Activated CD8-positive, alpha-beta memory T cell treated with anti-CD3 and anti-CD28 coated beads, Interleukin-2, amount 50 U/mL, for 4 hours (primary cell): ENCODE data around the gene SYT1.

ENCODE experiments used
- DNase-seq: peaks from one replicate; pipeline ENCODE4 v3.0.0-alpha.2; 2020

The SYT1 gene

GRCh38 chr12:79063258-79063657 is 198.7 kb downstream of the SYT1 start:
- no peak for DNase-seq

GRCh38 chr12:79067977-79068376 is 203.4 kb downstream of the SYT1 start:
- no peak for DNase-seq

- DNase-seq = no peak
Measured at GRCh38 chr12:79069009-79069408, 204.4 kb downstream of the SYT1 start.

GRCh38 chr12:79071498-79071897 is 206.9 kb downstream of the SYT1 start:
- no peak for DNase-seq

GRCh38 chr12:79073506-79073905 is 208.9 kb downstream of the SYT1 start:
- no peak for DNase-seq

- DNase-seq = no peak
Measured at GRCh38 chr12:79082595-79082994, 218.0 kb downstream of the SYT1 start.

GRCh38 chr12:79083181-79083580 is 218.6 kb downstream of the SYT1 start:
- no peak for DNase-seq

- DNase-seq = no peak
Measured at GRCh38 chr12:79085106-79085682, 220.6 kb downstream of the SYT1 start.

- DNase-seq = no peak
Measured at GRCh38 chr12:79086541-79087296, 222.1 kb downstream of the SYT1 start.

- DNase-seq = no peak
Measured at GRCh38 chr12:79098530-79098929, 234.0 kb downstream of the SYT1 start.

GRCh38 chr12:79108962-79109361 is 244.4 kb downstream of the SYT1 start:
- no peak for DNase-seq

- DNase-seq = no peak
Measured at GRCh38 chr12:79114896-79115295, 250.3 kb downstream of the SYT1 start.

GRCh38 chr12:79115743-79116142 is 251.2 kb downstream of the SYT1 start:
- DNase-seq = no peak

- DNase-seq = no peak
Measured at GRCh38 chr12:79119796-79120195, 255.2 kb downstream of the SYT1 start.

- no peak for DNase-seq
Measured at GRCh38 chr12:79121486-79121885, 256.9 kb downstream of the SYT1 start.

- DNase-seq = no peak
Measured at GRCh38 chr12:79124385-79124784, 259.8 kb downstream of the SYT1 start.

- no peak for DNase-seq
Measured at GRCh38 chr12:79125358-79125757, 260.8 kb downstream of the SYT1 start.

GRCh38 chr12:79127271-79127751 is 262.7 kb downstream of the SYT1 start:
- no peak for DNase-seq

- DNase-seq = no peak
Measured at GRCh38 chr12:79128956-79129355, 264.4 kb downstream of the SYT1 start.

GRCh38 chr12:79138872-79139271 is 274.3 kb downstream of the SYT1 start:
- no peak for DNase-seq

- DNase-seq = no peak
Measured at GRCh38 chr12:79140711-79141110, 276.1 kb downstream of the SYT1 start.

GRCh38 chr12:79141776-79142175 is 277.2 kb downstream of the SYT1 start:
- no peak for DNase-seq

GRCh38 chr12:79143803-79144202 is 279.2 kb downstream of the SYT1 start:
- no peak for DNase-seq

- DNase-seq = no peak
Measured at GRCh38 chr12:79151956-79152355, 287.4 kb downstream of the SYT1 start.

- DNase-seq = no peak
Measured at GRCh38 chr12:79155683-79156082, 291.1 kb downstream of the SYT1 start.
